ENCODE measurements around the gene TGFB2. TPM values are rescaled to one million over a fixed set of nuclear protein-coding genes. Genes with fewer than 3 reads are reported as not detected.

Gene TGFB2
- polyA plus RNA-seq, 1 donor from 2014 or later, result 0.10 TPM

GRCh38 chr1:218395916-218396315 lies 50.8 kb downstream of the TGFB2 start:
- Histone ChIP-seq H4K20me1 (ENCODE audit: insufficient read depth) (no peaks in the 10 kb centered on the region), H3K9me3 (ENCODE audit: low read length) (no peaks in the 10 kb centered on the region), H3K9ac (ENCODE audit: low read length) (no peak overlapping the region), H3K4me3 (ENCODE audit: low read length) (no peak overlapping the region), H3K27me3 (ENCODE audit: insufficient read depth, low read depth, low read length) (no peaks in the 10 kb centered on the region), H3K36me3 (ENCODE audit: insufficient read depth, low read length) (no peaks in the 10 kb centered on the region), H3K27ac (ENCODE audit: low read length) (no peak overlapping the region), H2AFZ (ENCODE audit: low read depth, low read length) (no peak overlapping the region), H3K4me2 (ENCODE audit: low read length) (no peak overlapping the region), H3F3A (ENCODE audit: insufficient read depth, low read length, poor library complexity, severe bottlenecking) (no peaks in the 10 kb centered on the region), H3K79me2 (replicated peaks; ENCODE audit: insufficient read depth, low read length) (no peaks in the 10 kb centered on the region), H3K9me2 (ENCODE audit: insufficient read depth, low read length) (no peaks in the 10 kb centered on the region)
- TF ChIP-seq POLR2AphosphoS5 (IDR thresholded peaks at IDR 0.05) (no peak), RAD21 (conservative IDR thresholded peaks at IDR 0.05) (no peak), MXI1 (conservative IDR thresholded peaks at IDR 0.05; ENCODE audit: poor library complexity, severe bottlenecking) (no peak), SMC3 (conservative IDR thresholded peaks at IDR 0.05; ENCODE audit: poor library complexity) (no peak), TAF1 (IDR thresholded peaks at IDR 0.05; ENCODE audit: low read depth) (no peak), CTCF (IDR thresholded peaks at IDR 0.05; ENCODE audit: poor library complexity, severe bottlenecking) (no peak)

- Histone ChIP-seq H3K9me2 (ENCODE audit: insufficient read depth, low read length) (no peaks in the 10 kb centered on the region), H3K4me2 (ENCODE audit: low read length) (no peak overlapping the region), H3K27ac (ENCODE audit: low read length) (no peak overlapping the region), H3F3A (ENCODE audit: insufficient read depth, low read length, poor library complexity, severe bottlenecking) (no peaks in the 10 kb centered on the region), H4K20me1 (ENCODE audit: insufficient read depth) (no peaks in the 10 kb centered on the region), H2AFZ (ENCODE audit: low read depth, low read length) (no peak overlapping the region), H3K27me3 (ENCODE audit: insufficient read depth, low read depth, low read length) (no peaks in the 10 kb centered on the region), H3K9me3 (ENCODE audit: low read length) (no peaks in the 10 kb centered on the region), H3K79me2 (replicated peaks; ENCODE audit: insufficient read depth, low read length) (no peaks in the 10 kb centered on the region), H3K4me3 (ENCODE audit: low read length) (no peak overlapping the region), H3K9ac (ENCODE audit: low read length) (no peak overlapping the region), H3K36me3 (ENCODE audit: insufficient read depth, low read length) (no peaks in the 10 kb centered on the region)
- no peak for TF ChIP-seq TAF1 (IDR thresholded peaks at IDR 0.05; ENCODE audit: low read depth)
- TF ChIP-seq RAD21 (conservative IDR thresholded peaks at IDR 0.05), result no peak
- TF ChIP-seq, protein P1, sequence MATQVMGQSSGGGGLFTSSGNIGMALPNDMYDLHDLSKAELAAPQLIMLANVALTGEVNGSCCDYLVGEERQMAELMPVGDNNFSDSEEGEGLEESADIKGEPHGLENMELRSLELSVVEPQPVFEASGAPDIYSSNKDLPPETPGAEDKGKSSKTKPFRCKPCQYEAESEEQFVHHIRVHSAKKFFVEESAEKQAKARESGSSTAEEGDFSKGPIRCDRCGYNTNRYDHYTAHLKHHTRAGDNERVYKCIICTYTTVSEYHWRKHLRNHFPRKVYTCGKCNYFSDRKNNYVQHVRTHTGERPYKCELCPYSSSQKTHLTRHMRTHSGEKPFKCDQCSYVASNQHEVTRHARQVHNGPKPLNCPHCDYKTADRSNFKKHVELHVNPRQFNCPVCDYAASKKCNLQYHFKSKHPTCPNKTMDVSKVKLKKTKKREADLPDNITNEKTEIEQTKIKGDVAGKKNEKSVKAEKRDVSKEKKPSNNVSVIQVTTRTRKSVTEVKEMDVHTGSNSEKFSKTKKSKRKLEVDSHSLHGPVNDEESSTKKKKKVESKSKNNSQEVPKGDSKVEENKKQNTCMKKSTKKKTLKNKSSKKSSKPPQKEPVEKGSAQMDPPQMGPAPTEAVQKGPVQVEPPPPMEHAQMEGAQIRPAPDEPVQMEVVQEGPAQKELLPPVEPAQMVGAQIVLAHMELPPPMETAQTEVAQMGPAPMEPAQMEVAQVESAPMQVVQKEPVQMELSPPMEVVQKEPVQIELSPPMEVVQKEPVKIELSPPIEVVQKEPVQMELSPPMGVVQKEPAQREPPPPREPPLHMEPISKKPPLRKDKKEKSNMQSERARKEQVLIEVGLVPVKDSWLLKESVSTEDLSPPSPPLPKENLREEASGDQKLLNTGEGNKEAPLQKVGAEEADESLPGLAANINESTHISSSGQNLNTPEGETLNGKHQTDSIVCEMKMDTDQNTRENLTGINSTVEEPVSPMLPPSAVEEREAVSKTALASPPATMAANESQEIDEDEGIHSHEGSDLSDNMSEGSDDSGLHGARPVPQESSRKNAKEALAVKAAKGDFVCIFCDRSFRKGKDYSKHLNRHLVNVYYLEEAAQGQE (IDR thresholded peaks at IDR 0.05; ENCODE audit: borderline replicate concordance), result no peak
- TF ChIP-seq MXI1 (conservative IDR thresholded peaks at IDR 0.05; ENCODE audit: poor library complexity, severe bottlenecking), result no peak
- TF ChIP-seq CTCF (IDR thresholded peaks at IDR 0.05; ENCODE audit: poor library complexity, severe bottlenecking), result no peak
- no peak for TF ChIP-seq EP300 (conservative IDR thresholded peaks at IDR 0.05; ENCODE audit: poor library complexity, severe bottlenecking)
- no peak for TF ChIP-seq EZH2 (IDR thresholded peaks at IDR 0.05; ENCODE audit: borderline replicate concordance, insufficient read depth, low read length, poor library complexity, severe bottlenecking)
- no peak for TF ChIP-seq SMC3 (conservative IDR thresholded peaks at IDR 0.05; ENCODE audit: poor library complexity)
- TF ChIP-seq POLR2AphosphoS5 (IDR thresholded peaks at IDR 0.05), result no peak
These were observed 52.7 kb downstream of the TGFB2 start for GRCh38 chr1:218397752-218398339.

All from neural cell (in vitro differentiated cells).